ENCODE measurements around the gene ARHGEF18. TPM values are rescaled to one million over a fixed set of nuclear protein-coding genes. Genes with fewer than 3 reads are reported as not detected.

ARHGEF18 gene
- total RNA-seq, 2 experiments from 2014 or later: 24.6 to 28.7 TPM

DNA sequence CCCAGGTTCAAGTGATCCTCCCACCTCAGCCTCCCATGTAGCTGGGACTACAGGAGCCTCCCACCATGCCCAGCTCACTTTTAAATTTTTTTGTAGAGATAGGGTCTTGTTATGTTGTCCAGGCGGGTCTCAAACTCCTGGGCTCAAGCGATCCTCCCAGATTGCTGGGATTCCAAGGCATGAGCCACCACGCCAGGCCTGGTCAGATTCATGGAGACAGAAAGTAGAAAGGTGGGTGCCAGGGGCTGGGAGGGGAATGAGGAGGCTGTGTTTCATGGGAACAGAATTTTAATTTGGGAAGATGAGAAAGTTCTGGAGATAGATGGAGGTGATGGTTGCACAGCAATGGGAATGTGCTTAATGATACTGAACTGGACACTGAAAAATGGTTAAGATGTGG lies 22.3 kb downstream of the ARHGEF18 start:
- Mint-ChIP-seq H3K4me3 (no peak overlapping the region), H3K9me3 (no peaks in the 10 kb centered on the region), H3K27me3 (ENCODE audit: low read depth) (no peaks in the 10 kb centered on the region), H3K36me3 (ENCODE audit: low read depth) (peaks cover 8% of the 10 kb centered on the region), H3K27ac (no peak overlapping the region), H3K4me1 (ENCODE audit: low read depth) (no peaks in the 10 kb centered on the region)
- intact Hi-C loops (cut with micrococcal nuclease): no loop called here
- CTCF ChIA-PET: interaction anchor here (0.7 to 2.9 kb wide), 3 partner anchors 17 to 198 kb away, joined by 4 to 11 read pairs (median 9); no protein-coding TSS in a partner anchor
- DNase-seq: no peak

DNA sequence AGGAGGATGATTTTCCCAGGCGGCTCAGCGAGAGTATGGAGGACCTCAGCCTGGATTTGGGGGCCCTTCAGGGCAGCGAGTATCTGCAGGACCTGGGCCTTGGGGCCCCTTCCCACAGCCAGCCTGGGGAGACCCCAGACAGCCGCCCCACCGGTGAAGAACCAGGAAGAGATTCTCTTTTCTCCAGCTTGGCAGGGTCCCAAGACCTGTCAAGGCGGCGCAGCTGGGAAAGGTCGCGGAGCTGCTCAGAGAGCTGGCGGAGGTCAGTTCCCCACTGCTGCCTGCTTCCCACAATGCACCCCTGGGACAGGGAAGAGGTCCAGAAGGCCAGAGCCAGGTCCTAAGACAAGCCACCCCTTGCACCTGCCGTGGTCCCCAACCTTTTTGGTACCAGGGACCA lies 24.1 kb downstream of the ARHGEF18 start:
- H3K36me3 Mint-ChIP-seq (ENCODE audit: low read depth): peaks cover 11% of the 10 kb centered on the region
- DNase-seq: no peak
- no peak overlapping the region for H3K4me3 Mint-ChIP-seq
- no peak overlapping the region for H3K27ac Mint-ChIP-seq
- no peaks in the 10 kb centered on the region for H3K9me3 Mint-ChIP-seq
- intact Hi-C loops (cut with micrococcal nuclease): no loop called here
- no peaks in the 10 kb centered on the region for H3K4me1 Mint-ChIP-seq (ENCODE audit: low read depth)
- H3K27me3 Mint-ChIP-seq (ENCODE audit: low read depth): no peaks in the 10 kb centered on the region
- CTCF ChIA-PET: interaction anchor here (2.9 kb wide), 1 partner anchor 18 kb away, joined by 11 read pairs; no protein-coding TSS in a partner anchor

DNA sequence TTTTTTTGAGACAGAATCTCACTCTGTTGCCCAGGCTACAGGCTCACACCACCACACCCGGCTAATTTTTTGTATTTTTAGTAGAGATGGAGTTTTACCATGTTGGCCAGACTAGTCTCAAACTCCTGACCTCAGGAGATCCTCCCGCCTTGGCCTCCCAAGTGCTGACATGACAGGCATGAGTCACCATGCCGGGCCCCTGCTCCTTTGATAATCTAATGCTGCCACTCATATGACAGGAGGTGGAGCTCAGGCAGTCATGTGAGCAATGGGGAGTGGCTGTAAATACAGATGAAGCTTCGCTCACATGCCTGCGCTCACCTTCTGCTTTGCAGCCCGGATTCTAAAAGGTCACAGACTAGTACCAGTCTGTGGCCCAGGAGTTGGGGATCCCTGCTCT lies 25.1 kb downstream of the ARHGEF18 start:
- peak; percentile 38 for DNase-seq

DNA sequence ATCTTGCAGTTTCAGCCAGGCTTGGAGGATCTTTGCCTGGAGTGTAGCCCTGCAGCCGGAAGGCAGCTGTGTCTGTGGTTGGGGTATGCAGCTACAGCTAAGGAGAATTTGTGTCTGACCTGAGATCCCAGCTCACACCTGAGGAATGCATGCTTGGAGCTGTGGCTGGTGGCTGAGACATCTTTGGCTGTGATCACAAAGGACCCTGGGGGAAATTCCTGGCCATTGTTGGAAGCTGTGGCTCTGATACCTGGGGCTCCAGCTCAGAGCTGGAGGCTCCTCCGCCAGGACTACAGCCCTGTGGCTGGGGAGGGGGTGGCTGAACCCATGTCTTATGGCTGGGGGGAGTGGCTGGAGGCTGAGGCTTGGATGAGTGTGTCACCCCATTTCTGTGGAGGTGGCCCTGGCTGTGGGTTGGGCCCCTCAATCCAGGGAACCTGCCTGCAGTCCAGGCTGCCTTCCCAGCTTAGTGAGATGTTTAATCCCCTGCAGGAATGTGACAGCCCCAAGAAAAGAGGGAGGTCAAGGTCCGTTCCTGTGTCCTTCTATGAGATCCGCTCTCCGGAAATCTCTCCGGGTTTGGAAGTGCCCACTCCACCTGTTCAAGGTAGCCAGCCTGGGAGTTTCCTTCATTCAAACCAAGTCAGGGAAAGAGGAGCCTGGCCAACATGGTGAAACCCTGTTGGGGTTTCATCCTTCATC lies 27.6 kb downstream of the ARHGEF18 start:
- intact Hi-C loops (cut with micrococcal nuclease): no loop called here
- Mint-ChIP-seq H3K27ac (no peak overlapping the region), H3K4me1 (ENCODE audit: low read depth) (peaks cover 2% of the 10 kb centered on the region), H3K4me3 (no peak overlapping the region), H3K27me3 (ENCODE audit: low read depth) (no peaks in the 10 kb centered on the region), H3K9me3 (no peaks in the 10 kb centered on the region), H3K36me3 (ENCODE audit: low read depth) (peaks cover 7% of the 10 kb centered on the region)
- DNase-seq: no peak
- CTCF ChIA-PET: interaction anchor here (3.1 kb wide), 1 partner anchor 22 kb away, joined by 14 read pairs; no protein-coding TSS in a partner anchor

More for the DNA sequence above, 25.1 kb downstream of the ARHGEF18 start:
- Mint-ChIP-seq H3K9me3 (no peaks in the 10 kb centered on the region), H3K4me1 (ENCODE audit: low read depth) (no peaks in the 10 kb centered on the region), H3K27ac (peak overlapping the region; percentile 41), H3K27me3 (ENCODE audit: low read depth) (no peaks in the 10 kb centered on the region), H3K4me3 (no peak overlapping the region), H3K36me3 (ENCODE audit: low read depth) (peaks cover 10% of the 10 kb centered on the region)
- intact Hi-C loops (cut with micrococcal nuclease): no loop called here
- CTCF ChIA-PET: interaction anchor here (1.2 kb wide), 1 partner anchor 25 kb away, joined by 3 read pairs; the partner anchor contains the start of gene ARHGEF18

DNA sequence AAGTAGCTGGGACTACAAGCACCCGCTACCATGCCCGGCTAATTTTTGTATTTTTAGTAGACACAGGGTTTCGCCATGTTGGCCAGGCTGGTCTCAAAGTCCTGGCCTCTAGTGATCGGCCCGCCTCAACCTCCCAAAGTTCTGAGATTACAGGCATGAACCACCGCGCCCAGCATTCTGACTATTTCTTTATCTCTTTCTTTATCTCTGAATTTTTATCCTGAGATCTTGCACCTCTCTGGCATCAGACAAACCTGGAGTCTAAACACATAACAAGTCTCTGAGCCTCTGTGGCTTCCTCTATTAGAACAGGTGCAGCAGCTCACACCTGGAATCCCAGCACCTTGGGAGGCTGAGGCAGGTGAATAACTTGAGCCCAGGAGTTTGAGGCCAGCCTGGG lies 28.5 kb downstream of the ARHGEF18 start:
- intact Hi-C loops (cut with micrococcal nuclease): no loop called here
- Mint-ChIP-seq H3K4me3 (no peak overlapping the region), H3K27ac (no peak overlapping the region), H3K36me3 (ENCODE audit: low read depth) (peaks cover 7% of the 10 kb centered on the region), H3K4me1 (ENCODE audit: low read depth) (peaks cover 2% of the 10 kb centered on the region), H3K9me3 (no peaks in the 10 kb centered on the region), H3K27me3 (ENCODE audit: low read depth) (no peaks in the 10 kb centered on the region)
- DNase-seq: no peak
- CTCF ChIA-PET: interaction anchor here (0.6 to 3.1 kb wide), 4 partner anchors 20 to 114 kb away, joined by 3 to 14 read pairs (median 4); no protein-coding TSS in a partner anchor

DNA sequence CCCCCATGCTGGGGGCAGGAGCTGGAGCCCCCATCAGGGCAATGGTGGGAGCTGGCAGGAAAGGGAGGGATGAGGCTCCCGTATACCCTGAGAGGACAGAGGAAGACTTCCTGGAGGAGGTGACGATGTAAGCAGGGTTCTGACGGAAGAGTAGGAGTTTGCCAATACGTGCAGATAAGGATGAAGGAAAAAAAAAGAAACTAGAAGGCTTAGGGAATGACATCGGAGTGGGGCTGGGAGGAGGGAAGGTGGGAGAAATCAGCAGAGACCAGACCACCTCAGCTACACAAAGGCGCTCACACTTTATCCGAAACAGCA lies 32.3 kb downstream of the ARHGEF18 start:
- CTCF ChIA-PET: interaction anchor here (0.6 to 5.2 kb wide), 10 partner anchors 12 to 279 kb away, joined by 4 to 46 read pairs (median 8); partner anchors contain the start of gene ARHGEF18
- Mint-ChIP-seq H3K4me3 (no peak overlapping the region), H3K4me1 (ENCODE audit: low read depth) (peaks cover 3% of the 10 kb centered on the region), H3K9me3 (no peaks in the 10 kb centered on the region), H3K27ac (no peak overlapping the region), H3K27me3 (ENCODE audit: low read depth) (no peaks in the 10 kb centered on the region), H3K36me3 (ENCODE audit: low read depth) (peaks cover 6% of the 10 kb centered on the region)
- intact Hi-C loops (cut with micrococcal nuclease): loop anchor here (2.0 kb wide), 1 partner anchor 278 kb away; no protein-coding TSS in a partner anchor
- DNase-seq: no peak

DNA sequence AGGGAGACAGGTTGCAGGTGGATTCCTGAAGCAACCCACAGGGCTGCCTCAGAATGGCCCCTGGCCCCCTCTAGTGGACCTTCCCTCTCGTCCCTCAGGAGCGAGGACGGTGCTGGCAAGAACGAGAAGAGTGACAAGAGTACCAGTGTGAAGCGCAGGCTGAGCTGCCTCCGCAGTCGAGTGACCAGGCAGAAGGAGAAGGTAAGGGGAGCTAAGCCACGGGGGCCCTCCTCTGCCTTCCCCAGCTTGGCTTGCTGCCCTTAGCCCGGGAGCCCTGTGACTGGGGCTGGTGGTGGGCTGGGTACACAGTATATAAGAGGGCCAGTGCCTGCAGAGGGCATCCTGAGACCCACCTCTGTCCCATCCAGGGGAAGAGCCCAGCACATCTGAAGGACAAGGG lies 34.0 kb downstream of the ARHGEF18 start:
- Mint-ChIP-seq H3K9me3 (no peaks in the 10 kb centered on the region), H3K27me3 (ENCODE audit: low read depth) (no peaks in the 10 kb centered on the region), H3K27ac (no peak overlapping the region), H3K4me1 (ENCODE audit: low read depth) (peaks cover 9% of the 10 kb centered on the region), H3K4me3 (no peak overlapping the region), H3K36me3 (ENCODE audit: low read depth) (peaks cover 6% of the 10 kb centered on the region)
- CTCF ChIA-PET: interaction anchor here (0.6 to 5.2 kb wide), 6 partner anchors 16 to 281 kb away, joined by 3 to 46 read pairs (median 6); partner anchors contain the start of gene ARHGEF18
- intact Hi-C loops (cut with micrococcal nuclease): no loop called here
- no peak for DNase-seq

DNA sequence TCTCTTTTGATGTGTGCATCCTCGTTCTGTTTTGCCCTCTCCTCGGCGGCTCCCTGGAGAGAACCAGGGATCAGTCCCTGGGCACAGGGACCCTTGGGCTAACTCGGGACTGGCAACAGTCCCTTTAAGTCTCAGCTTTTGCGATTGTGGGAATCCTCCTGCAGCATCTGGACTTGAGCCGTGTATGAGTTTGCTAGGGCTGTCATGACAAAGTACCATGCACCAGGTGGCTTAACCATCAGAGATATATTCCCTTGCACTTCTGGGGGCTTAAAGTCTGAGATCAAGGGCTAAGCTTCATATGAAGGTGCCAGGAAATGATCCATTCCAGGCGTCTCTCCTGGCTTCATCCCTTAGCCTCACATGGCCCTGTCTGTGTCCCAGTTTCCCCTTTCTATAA lies 34.5 kb downstream of the ARHGEF18 start:
- CTCF ChIA-PET: interaction anchor here (0.6 to 5.2 kb wide), 6 partner anchors 17 to 281 kb away, joined by 3 to 46 read pairs (median 6); partner anchors contain the start of gene ARHGEF18
- Mint-ChIP-seq H3K27ac (no peak overlapping the region), H3K27me3 (ENCODE audit: low read depth) (no peaks in the 10 kb centered on the region), H3K4me3 (no peak overlapping the region), H3K36me3 (ENCODE audit: low read depth) (peaks cover 6% of the 10 kb centered on the region), H3K9me3 (no peaks in the 10 kb centered on the region), H3K4me1 (ENCODE audit: low read depth) (peaks cover 9% of the 10 kb centered on the region)
- intact Hi-C loops (cut with micrococcal nuclease): no loop called here
- no peak for DNase-seq

DNA sequence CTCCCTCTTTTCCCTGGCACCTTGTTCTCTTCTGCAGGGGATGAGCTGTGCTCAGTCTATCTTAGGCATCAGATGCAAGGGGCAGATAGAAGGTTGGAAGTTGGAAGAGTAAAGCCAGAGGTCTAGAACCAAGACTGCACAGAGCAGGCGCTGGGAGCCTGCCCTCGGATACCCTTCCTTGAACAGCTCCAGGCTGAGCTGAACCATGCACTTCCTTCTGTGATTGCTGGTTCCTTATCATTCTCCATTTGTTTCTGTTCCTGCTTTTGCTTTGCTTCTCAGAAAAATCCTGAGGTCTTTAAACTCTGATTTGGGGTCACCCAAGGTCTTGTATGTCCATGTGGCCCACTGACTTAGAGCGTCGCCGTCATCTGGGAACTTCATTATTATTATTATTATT lies 36.3 kb downstream of the ARHGEF18 start:
- DNase-seq: no peak
- Mint-ChIP-seq H3K4me1 (ENCODE audit: low read depth) (peaks cover 9% of the 10 kb centered on the region), H3K27me3 (ENCODE audit: low read depth) (no peaks in the 10 kb centered on the region), H3K4me3 (no peak overlapping the region), H3K27ac (no peak overlapping the region), H3K9me3 (no peaks in the 10 kb centered on the region), H3K36me3 (ENCODE audit: low read depth) (peaks cover 6% of the 10 kb centered on the region)
- intact Hi-C loops (cut with micrococcal nuclease): no loop called here
- CTCF ChIA-PET: interaction anchor here (0.7 to 1.5 kb wide), 2 partner anchors 24 to 285 kb away, joined by 3 read pairs; no protein-coding TSS in a partner anchor

DNA sequence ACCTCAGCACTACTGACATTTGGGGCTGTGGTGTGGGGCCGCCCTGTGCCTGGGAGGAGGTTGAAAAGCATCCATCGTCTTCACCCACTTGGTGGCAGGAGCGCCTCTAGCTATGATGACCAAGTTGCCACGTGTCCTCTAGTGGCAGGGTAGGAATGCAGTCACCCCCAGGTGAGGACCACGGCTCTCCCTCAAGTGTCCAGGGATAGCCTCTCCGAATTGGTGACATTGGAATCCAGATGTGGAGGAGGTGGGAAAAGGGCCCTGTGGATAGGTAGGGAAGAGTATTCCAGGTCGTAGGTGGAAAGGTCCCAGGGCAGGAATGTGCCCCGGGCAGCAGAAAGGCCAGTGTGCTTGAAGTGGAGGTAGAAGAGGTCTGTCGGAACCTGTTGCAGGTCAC lies 37.6 kb downstream of the ARHGEF18 start:
- Mint-ChIP-seq H3K9me3 (no peaks in the 10 kb centered on the region), H3K4me3 (no peak overlapping the region), H3K36me3 (ENCODE audit: low read depth) (peaks cover 6% of the 10 kb centered on the region), H3K27me3 (ENCODE audit: low read depth) (no peaks in the 10 kb centered on the region), H3K4me1 (ENCODE audit: low read depth) (peaks cover 8% of the 10 kb centered on the region), H3K27ac (peak overlapping the region; percentile 74)
- intact Hi-C loops (cut with micrococcal nuclease): no loop called here
- DNase-seq: peak; percentile 26
- CTCF ChIA-PET: interaction anchor here (1.8 kb wide), 1 partner anchor 32 kb away, joined by 8 read pairs; no protein-coding TSS in a partner anchor

DNA sequence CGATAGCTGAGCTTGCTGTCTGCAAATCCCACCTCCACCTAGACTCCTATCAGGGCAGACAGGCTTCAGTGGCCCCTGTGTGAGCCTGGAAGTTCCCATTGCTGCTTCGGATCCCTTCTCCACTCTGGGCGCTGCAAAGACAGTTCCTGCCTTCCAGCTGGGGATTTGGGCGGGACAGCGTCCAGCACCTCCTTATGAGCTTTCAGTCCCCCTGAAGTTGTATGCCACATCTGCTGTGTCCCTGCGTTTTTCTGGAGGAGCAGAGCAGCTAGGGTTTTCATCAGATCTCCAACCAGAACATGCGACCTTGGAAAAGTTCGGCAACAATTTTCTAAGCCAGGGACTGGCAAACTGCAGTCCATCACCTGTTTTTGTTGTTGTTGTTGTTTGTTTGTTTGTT lies 38.0 kb downstream of the ARHGEF18 start:
- intact Hi-C loops (cut with micrococcal nuclease): no loop called here
- Mint-ChIP-seq H3K9me3 (no peaks in the 10 kb centered on the region), H3K27ac (peak overlapping the region; percentile 74)

DNA sequence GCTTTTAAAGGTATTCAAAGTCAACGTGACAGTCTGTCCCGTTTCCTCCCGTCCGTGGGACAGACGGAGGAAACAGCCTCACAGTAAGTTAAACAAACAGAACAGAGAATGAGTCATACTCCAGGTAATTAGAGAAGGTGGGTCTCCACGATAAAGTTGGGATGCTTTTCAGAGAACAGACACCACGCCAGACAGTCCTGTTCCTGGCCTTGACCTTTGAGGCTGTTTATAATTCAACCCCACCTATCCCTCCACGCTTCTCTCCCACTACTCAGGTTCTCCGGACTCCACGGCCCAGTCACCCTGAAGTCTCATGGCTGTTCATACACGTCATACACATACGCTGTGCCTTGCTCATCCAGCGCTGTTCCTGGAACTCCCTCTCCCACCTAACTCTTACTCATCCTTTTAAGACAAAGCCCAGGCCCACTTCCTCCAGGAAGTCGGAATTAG lies 42.5 kb downstream of the ARHGEF18 start:
- no peak overlapping the region for H3K4me3 Mint-ChIP-seq
- intact Hi-C loops (cut with micrococcal nuclease): no loop called here
- DNase-seq: no peak
- H3K36me3 Mint-ChIP-seq (ENCODE audit: low read depth): peaks cover 5% of the 10 kb centered on the region
- H3K9me3 Mint-ChIP-seq: no peaks in the 10 kb centered on the region
- CTCF ChIA-PET: no interaction called here
- H3K27ac Mint-ChIP-seq: peak overlapping the region; percentile 41
- peaks cover 21% of the 10 kb centered on the region for H3K4me1 Mint-ChIP-seq (ENCODE audit: low read depth)
- no peaks in the 10 kb centered on the region for H3K27me3 Mint-ChIP-seq (ENCODE audit: low read depth)

More for the DNA sequence above, 38.0 kb downstream of the ARHGEF18 start:
- no peaks in the 10 kb centered on the region for H3K27me3 Mint-ChIP-seq (ENCODE audit: low read depth)
- peaks cover 9% of the 10 kb centered on the region for H3K4me1 Mint-ChIP-seq (ENCODE audit: low read depth)
- CTCF ChIA-PET: interaction anchor here (0.7 to 1.8 kb wide), 2 partner anchors 33 to 74 kb away, joined by 3 to 8 read pairs; no protein-coding TSS in a partner anchor
- H3K4me3 Mint-ChIP-seq: no peak overlapping the region
- H3K36me3 Mint-ChIP-seq (ENCODE audit: low read depth): peaks cover 7% of the 10 kb centered on the region
- DNase-seq: no peak
